NCI-H128 (cell line): ENCODE results near the gene VWA2.

Source experiments
- DNase-seq: peaks from one replicate; lab custom pipeline; 2025; ENCODE audit not compliant: unreplicated experiment; lab: John Stamatoyannopoulos, UW

VWA2 gene, protein sequence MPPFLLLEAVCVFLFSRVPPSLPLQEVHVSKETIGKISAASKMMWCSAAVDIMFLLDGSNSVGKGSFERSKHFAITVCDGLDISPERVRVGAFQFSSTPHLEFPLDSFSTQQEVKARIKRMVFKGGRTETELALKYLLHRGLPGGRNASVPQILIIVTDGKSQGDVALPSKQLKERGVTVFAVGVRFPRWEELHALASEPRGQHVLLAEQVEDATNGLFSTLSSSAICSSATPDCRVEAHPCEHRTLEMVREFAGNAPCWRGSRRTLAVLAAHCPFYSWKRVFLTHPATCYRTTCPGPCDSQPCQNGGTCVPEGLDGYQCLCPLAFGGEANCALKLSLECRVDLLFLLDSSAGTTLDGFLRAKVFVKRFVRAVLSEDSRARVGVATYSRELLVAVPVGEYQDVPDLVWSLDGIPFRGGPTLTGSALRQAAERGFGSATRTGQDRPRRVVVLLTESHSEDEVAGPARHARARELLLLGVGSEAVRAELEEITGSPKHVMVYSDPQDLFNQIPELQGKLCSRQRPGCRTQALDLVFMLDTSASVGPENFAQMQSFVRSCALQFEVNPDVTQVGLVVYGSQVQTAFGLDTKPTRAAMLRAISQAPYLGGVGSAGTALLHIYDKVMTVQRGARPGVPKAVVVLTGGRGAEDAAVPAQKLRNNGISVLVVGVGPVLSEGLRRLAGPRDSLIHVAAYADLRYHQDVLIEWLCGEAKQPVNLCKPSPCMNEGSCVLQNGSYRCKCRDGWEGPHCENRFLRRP

GRCh38 chr10:114239117-114239993 lies at the start of gene VWA2:
Gene VWA2 (plus strand): TSS chr10:114239254. CDS start chr10:114248714, 9,460 bp downstream.
- DNase-seq = no peak

DNA sequence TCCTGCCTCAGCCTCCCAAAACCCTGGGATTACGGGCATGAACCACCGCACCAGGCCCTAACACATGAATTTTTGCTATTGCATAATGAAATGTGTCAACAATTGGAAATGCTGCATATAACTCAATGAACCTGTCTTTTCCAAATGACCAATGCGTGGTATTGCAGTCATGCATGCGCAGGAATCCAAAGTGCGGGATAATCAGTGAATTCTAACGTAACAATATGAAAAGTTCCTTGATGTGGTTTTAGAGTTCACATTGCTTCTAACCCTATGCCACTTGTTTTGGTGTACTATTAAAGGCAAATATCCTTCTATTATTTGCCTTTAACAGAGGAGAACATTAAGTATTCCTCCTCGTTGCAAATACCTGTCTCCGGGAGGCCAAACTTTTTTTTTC lies 49.4 kb upstream of the VWA2 start:
- no peak for DNase-seq

DNA sequence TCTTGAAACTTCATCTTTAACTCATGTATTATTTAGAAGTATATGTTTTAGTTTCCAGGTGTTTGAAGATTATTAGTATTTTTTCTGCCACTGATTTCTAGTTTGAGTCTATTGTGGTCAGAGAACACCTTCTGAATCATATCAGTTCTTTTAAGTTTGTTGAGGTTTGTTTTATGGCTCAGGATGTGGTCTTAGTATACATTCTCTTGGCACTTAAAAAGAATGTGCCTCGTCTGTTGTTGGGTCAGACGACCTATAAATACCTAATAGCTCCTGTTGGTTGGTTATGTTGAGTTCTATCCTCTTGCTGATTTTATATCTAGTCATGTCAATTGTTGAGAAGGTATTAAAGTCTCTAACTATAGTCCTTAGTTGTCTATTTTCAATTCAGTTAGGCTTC lies 44.0 kb upstream of the VWA2 start:
- no peak for DNase-seq

- no peak for DNase-seq
These were observed 39.8 kb upstream of the VWA2 start for GRCh38 chr10:114199239-114199638.

DNA sequence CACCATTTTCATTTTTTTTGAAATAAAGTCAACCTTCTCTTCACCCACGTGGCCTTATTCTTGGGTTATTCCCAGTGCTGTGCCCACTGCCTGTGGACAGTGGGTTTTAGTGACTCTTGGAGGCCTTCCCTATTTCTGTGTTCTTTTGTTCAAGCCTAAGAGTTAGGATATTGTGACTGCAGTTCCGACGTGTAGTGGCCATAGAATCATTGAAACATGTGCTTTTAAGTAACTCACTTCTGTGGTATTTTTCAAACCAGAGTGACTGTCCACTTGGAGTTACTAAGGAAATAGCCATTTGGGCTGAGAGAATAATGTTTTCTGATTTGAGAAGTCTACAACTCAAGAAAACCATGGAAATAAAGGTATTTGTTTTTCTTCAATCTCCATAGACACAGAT lies 36.2 kb upstream of the VWA2 start:
- DNase-seq = no peak

DNA sequence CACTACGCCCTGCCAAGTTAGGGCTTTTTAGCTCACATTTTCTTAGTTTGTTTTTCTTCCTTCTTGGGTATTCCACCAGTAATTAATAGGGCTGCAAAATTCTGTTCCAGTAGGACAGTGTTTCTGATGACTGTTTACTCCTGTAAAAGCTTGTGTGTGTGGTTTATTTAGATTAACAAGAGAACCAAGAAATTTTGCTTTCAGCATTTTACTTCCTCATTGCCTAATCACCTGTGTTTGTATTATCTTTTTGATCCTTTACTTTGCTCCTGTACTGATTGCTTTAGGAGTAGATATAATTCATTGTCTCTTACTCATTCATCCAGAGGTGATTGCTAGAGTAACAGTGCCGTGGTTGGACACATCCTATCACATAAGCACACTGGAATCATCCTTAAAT lies 32.2 kb upstream of the VWA2 start:
- no peak for DNase-seq

DNA sequence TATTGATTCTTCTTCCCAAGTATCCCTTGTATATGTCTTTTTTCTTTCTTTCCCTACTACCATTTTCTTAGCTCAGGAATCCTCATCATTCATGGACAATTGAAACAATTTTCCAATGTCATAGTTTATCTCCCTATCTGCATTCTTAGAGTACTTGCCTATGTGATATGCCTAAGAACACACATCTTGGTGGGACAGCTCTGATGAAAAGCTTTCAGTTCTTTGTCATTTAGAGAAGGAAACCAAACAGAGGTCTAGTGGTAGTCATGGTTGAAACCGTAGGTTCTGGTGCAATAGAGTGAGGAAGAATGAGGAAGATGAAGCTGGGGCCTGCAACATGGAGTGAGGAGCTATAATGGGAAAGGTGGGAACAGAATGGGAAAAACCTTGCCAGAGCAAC lies 31.7 kb upstream of the VWA2 start:
- no peak for DNase-seq

GRCh38 chr10:114208351-114208750 lies 30.7 kb upstream of the VWA2 start:
- DNase-seq = no peak

DNA sequence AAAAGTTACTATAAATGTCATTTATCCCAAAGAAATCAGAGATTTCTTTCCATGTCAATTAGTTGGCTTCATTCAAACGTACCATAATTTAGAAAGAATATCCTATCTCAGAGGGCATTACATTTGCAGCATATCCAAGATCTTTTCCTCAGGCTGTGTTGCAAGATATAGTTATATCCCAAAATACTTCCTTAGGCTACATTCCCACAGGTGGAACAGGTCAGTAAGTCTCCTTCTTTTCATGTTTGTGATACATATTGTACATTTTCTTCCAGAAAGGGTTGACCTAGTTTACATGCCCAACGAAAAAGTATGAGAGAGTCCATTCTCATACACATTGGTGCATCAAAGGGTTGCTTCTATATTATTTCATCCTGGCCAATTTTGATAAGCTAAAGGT lies 26.9 kb upstream of the VWA2 start:
- no peak for DNase-seq

- DNase-seq = no peak
These were observed 24.0 kb upstream of the VWA2 start for GRCh38 chr10:114215033-114215432.

DNA sequence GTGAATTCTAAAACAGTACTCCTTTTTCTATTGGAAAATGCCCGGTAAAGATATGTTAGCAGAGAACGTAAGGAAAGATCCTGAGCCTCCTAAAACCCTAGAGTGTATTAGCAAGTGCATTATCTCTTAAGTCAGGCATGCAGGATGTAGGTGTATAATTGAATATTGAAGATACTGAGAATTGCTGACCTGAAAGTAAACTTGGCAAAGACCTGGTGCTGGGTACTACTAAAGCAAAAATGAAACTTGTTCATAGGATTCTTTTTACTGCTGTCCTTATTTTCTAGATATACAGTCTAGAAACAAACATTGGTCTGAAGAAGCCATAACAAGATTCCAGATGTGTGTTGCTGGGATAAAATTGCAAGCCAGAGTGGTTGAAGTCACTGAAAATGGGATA lies 18.8 kb upstream of the VWA2 start:
- DNase-seq = no peak

- no peak for DNase-seq
These were observed 17.8 kb upstream of the VWA2 start for GRCh38 chr10:114221235-114221634.

- DNase-seq = no peak
These were observed 16.0 kb upstream of the VWA2 start for GRCh38 chr10:114223066-114223465.

DNA sequence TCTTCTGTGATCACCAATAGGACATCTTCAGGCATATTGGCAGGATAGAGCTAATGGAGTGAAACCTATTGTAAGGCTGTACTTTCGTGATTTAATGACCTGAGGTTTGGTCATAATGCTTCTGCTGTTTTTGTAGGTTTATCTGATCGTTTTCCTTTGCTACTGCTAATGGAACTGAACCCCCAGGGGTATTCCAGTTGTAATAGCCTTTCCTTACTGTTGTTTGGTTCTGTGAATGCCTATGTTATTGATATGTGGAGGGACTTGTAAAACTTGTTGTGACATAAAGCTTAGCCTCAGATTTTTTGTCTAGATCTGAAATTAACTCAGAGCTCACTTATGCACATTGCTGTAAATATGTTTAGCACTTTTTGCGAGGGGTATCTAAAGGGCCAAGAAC lies 10.9 kb upstream of the VWA2 start:
- no peak for DNase-seq

DNA sequence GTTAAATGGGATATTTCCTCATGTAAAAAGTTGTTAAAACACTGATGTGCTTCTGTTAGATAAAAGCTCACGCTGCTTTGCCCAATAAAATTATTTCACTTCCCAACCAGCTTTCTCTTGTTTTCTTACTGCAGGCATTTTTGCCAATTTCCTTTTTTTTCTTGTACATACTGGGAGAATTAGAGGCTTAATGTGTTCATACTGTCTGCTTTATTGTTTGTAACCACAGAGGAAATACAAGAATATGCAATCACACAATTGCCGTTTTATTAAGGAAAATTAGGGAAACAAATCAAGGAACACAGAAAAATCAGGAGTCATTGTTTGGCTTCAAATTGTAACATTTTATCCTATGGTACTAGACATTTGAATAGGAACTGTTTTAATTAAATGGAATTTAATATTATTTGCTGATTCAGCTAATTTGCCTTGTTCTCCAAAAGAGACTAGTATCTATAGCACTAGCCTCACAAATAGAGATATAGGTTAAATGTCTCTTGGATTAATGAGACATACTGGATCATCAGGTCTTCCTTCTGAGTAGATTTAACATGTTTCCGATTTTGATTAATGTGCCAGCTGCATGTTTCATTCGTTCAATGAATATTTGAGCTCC lies 6.4 kb upstream of the VWA2 start:
- DNase-seq = no peak

- no peak for DNase-seq
These were observed 5.6 kb upstream of the VWA2 start for GRCh38 chr10:114233482-114233881.

- DNase-seq = no peak
These were observed 4.9 kb upstream of the VWA2 start for GRCh38 chr10:114234132-114234531.

GRCh38 chr10:114239994-114240345 lies 916 bp downstream of the VWA2 start:
- no peak for DNase-seq

DNA sequence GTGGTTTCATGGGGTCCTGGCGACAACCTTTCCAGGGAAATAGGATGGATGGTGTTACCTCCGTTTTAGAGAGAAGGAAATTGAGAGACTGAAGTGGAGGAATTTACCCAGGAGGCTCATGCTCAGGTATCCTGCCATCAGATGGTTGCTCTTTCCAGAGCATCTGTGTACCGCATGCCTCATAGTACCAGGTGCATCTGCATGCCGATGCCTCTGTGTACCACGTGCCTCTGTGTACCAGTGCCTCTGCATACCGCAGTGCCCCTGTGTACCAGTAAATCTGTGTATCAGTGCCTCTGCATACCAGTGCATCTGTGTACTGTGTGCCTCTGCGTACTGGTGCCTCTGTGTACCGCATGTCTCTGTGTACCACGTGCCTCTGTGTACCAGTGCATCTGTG lies 3.2 kb downstream of the VWA2 start:
- DNase-seq = no peak

GRCh38 chr10:114243661-114244060 lies 4.6 kb downstream of the VWA2 start:
- DNase-seq = no peak

GRCh38 chr10:114244126-114244525 lies 5.1 kb downstream of the VWA2 start:
- no peak for DNase-seq
